DMS79 (cell line): ENCODE measurements around the gene PRR22.

Experiments used
- DNase-seq: peaks from one replicate; lab custom pipeline; 2025; lab: John Stamatoyannopoulos, UW

The PRR22 gene

GRCh38 chr19:5784581-5785147, at the start of gene PRR22:
Gene PRR22, minus strand, starts transcription at chr19:5784746. Its CDS starts 86 bp downstream, at chr19:5784660.
- no peak for DNase-seq

- DNase-seq = no peak
Observed at GRCh38 chr19:5832527-5833216, 48.1 kb upstream of the PRR22 start.

GRCh38 chr19:5832061-5832460, 47.5 kb upstream of the PRR22 start:
- DNase-seq = no peak

GRCh38 chr19:5831159-5831558, 46.6 kb upstream of the PRR22 start:
- DNase-seq = no peak

GRCh38 chr19:5829567-5830310, 45.2 kb upstream of the PRR22 start:
- no peak for DNase-seq

GRCh38 chr19:5828661-5829566, 44.4 kb upstream of the PRR22 start:
- peak; percentile 58 for DNase-seq

- DNase-seq = peak; percentile 85
Observed at GRCh38 chr19:5827891-5828660, 43.5 kb upstream of the PRR22 start.

GRCh38 chr19:5827342-5827890, 42.9 kb upstream of the PRR22 start:
- DNase-seq = no peak

- DNase-seq = peak; percentile 87
Observed at GRCh38 chr19:5826531-5827341, 42.2 kb upstream of the PRR22 start.

- no peak for DNase-seq
Observed at GRCh38 chr19:5825178-5825577, 40.6 kb upstream of the PRR22 start.

GRCh38 chr19:5824751-5825150, 40.2 kb upstream of the PRR22 start:
- DNase-seq = no peak

- DNase-seq = no peak
Observed at GRCh38 chr19:5823579-5824281, 39.2 kb upstream of the PRR22 start.

- DNase-seq = no peak
Observed at GRCh38 chr19:5822181-5822844, 37.8 kb upstream of the PRR22 start.

- no peak for DNase-seq
Observed at GRCh38 chr19:5821521-5822180, 37.1 kb upstream of the PRR22 start.

GRCh38 chr19:5820785-5821184, 36.2 kb upstream of the PRR22 start:
- DNase-seq = no peak

- no peak for DNase-seq
Observed at GRCh38 chr19:5818594-5818993, 34.0 kb upstream of the PRR22 start.

GRCh38 chr19:5817218-5817617, 32.7 kb upstream of the PRR22 start:
- DNase-seq = no peak

- DNase-seq = no peak
Observed at GRCh38 chr19:5814852-5815246, 30.3 kb upstream of the PRR22 start.
